ENCODE measurements around the gene MAN1A1. TPM values are rescaled to one million over a fixed set of nuclear protein-coding genes. Genes with fewer than 3 reads are reported as not detected.

MAN1A1 gene
- polyA plus RNA-seq, 3 donors = 11.0 to 20.4 (median 16.1) TPM

DNA sequence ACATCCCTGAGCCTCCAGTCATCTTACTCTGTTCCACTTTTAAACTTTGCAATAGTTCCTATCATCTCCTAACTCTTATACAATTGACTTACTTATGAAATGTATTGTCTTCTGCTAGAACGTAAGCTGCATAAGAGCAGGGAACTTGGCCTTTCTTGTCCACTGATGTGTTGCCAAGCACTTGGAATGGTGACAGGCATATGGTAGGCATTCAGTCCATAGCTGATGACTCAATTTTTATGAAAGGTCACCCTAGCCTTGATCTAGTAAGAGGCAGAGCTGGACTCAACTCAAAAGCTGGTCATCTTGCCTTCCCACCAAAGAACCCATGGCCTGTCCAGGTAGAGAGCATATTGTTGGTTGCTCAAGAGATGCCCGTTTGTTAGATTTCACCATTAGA is 188.7 kb downstream of the MAN1A1 start:
- Histone ChIP-seq H3K27ac (ENCODE audit: low read depth in 1 of 2, low read length in 2 of 2) (no peak overlapping the region), H3K79me2 (ENCODE audit: insufficient read depth, low read length) (no peaks in the 10 kb centered on the region), H3K36me3 (replicated peaks in 1 of 2; ENCODE audit: control insufficient read depth in 1 of 2, insufficient read depth in 2 of 2, low read length in 2 of 2) (no peaks in the 10 kb centered on the region), H4K20me1 (ENCODE audit: insufficient read depth, low read length) (no peaks in the 10 kb centered on the region), H3K4me1 (ENCODE audit: control insufficient read depth in 1 of 2, insufficient read depth in 2 of 2, low read length in 2 of 2) (peaks cover 16 to 28% of the 10 kb centered on the region in 2 donors), H3K27me3 (ENCODE audit: control insufficient read depth in 2 of 2, insufficient read depth in 2 of 2, low read length in 2 of 2) (no peaks in the 10 kb centered on the region), H3K4me2 (replicated peaks; ENCODE audit: extremely low read depth, low read length, poor library complexity, severe bottlenecking) (no peak overlapping the region), H3K9ac (ENCODE audit: insufficient read depth, low read length, poor library complexity, severe bottlenecking) (no peak overlapping the region), H3K9me3 (replicated peaks in 1 of 2; ENCODE audit: control insufficient read depth in 1 of 2, insufficient read depth in 1 of 2, low read length in 2 of 2) (no peaks in the 10 kb centered on the region), H2AFZ (ENCODE audit: insufficient read depth, low read depth, low read length, poor library complexity, severe bottlenecking) (no peak overlapping the region), H3K4me3 (replicated peaks in 1 of 3; ENCODE audit: low read depth in 2 of 3, low read length in 3 of 3) (no peak overlapping the region)
- Mint-ChIP-seq H3K4me3 (no peak overlapping the region), H3K4me1 (peaks cover 38% of the 10 kb centered on the region), H3K9me3 (no peaks in the 10 kb centered on the region), H3K36me3 (no peaks in the 10 kb centered on the region), H3K27ac (no peak overlapping the region), H3K27me3 (ENCODE audit: low read depth in 3 of 3) (peaks cover 0 to 13% (median 5%) of the 10 kb centered on the region in 3 donors)
- intact Hi-C loops (cut with micrococcal nuclease) = no loop called here
- WGBS (ENCODE audit: insufficient coverage) = 88% methylated on average over 2 of the region's 2 CpGs
- TF ChIP-seq, protein P1, sequence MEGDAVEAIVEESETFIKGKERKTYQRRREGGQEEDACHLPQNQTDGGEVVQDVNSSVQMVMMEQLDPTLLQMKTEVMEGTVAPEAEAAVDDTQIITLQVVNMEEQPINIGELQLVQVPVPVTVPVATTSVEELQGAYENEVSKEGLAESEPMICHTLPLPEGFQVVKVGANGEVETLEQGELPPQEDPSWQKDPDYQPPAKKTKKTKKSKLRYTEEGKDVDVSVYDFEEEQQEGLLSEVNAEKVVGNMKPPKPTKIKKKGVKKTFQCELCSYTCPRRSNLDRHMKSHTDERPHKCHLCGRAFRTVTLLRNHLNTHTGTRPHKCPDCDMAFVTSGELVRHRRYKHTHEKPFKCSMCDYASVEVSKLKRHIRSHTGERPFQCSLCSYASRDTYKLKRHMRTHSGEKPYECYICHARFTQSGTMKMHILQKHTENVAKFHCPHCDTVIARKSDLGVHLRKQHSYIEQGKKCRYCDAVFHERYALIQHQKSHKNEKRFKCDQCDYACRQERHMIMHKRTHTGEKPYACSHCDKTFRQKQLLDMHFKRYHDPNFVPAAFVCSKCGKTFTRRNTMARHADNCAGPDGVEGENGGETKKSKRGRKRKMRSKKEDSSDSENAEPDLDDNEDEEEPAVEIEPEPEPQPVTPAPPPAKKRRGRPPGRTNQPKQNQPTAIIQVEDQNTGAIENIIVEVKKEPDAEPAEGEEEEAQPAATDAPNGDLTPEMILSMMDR (IDR thresholded peaks at IDR 0.05) = no peak
- DNase-seq = no peak

DNA sequence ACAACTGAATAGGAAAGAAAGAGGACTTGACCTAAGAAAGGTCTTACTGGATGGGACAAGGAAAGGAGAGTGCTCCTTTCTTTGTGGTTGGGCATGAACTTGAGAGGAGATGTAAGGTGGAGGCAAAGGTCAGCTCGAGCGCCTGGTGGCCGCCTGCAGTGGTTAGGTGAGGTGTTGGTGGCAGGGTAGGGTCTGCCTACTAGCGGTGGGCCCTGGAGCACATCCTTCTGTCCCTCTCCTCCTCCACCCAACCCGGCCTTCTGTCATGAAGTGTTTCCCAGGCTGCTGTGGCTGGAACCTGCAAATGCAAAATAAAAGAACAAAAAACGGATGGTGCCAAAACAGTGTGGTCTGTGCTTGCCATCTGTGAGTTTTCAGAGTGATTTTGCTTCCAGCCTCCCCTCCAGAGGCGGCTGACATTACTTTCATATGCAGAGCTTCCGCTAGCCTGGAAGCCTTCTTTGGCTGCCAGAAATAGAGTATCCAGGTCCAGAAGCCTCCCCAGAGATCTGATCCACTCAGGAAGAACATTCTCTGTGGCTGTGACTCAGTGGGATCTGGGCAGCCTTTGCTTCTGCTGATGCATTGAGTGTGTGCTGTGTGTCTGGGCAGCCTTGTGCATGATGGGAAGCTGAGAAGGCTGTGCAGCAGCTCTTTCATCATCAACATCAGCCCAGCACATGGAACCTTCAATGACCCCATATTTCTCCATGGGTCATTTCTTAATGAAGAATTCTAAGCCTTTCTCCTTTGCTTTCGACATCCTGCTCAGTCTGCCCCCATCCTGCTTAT is 191.3 kb downstream of the MAN1A1 start:
- Histone ChIP-seq H2AFZ (ENCODE audit: insufficient read depth, low read depth, low read length, poor library complexity, severe bottlenecking) (no peak overlapping the region), H3K36me3 (replicated peaks in 1 of 2; ENCODE audit: control insufficient read depth in 1 of 2, insufficient read depth in 2 of 2, low read length in 2 of 2) (no peaks in the 10 kb centered on the region), H3K27ac (ENCODE audit: low read depth in 1 of 2, low read length in 2 of 2) (no peak overlapping the region), H3K4me1 (ENCODE audit: control insufficient read depth in 1 of 2, insufficient read depth in 2 of 2, low read length in 2 of 2) (peaks cover 16 to 27% of the 10 kb centered on the region in 2 donors), H3K9ac (ENCODE audit: insufficient read depth, low read length, poor library complexity, severe bottlenecking) (no peak overlapping the region), H4K20me1 (ENCODE audit: insufficient read depth, low read length) (no peaks in the 10 kb centered on the region), H3K79me2 (ENCODE audit: insufficient read depth, low read length) (no peaks in the 10 kb centered on the region), H3K4me3 (replicated peaks in 1 of 3; ENCODE audit: low read depth in 2 of 3, low read length in 3 of 3) (no peak overlapping the region), H3K4me2 (replicated peaks; ENCODE audit: extremely low read depth, low read length, poor library complexity, severe bottlenecking) (no peak overlapping the region), H3K27me3 (ENCODE audit: control insufficient read depth in 2 of 2, insufficient read depth in 2 of 2, low read length in 2 of 2) (no peaks in the 10 kb centered on the region), H3K9me3 (replicated peaks in 1 of 2; ENCODE audit: control insufficient read depth in 1 of 2, insufficient read depth in 1 of 2, low read length in 2 of 2) (no peaks in the 10 kb centered on the region)
- H3K27me3 Mint-ChIP-seq (ENCODE audit: low read depth in 3 of 3) = peaks cover 0 to 13% (median 5%) of the 10 kb centered on the region in 3 donors
- no peak overlapping the region for H3K4me3 Mint-ChIP-seq
- no peaks in the 10 kb centered on the region for H3K9me3 Mint-ChIP-seq
- TF ChIP-seq, protein P1 (IDR thresholded peaks at IDR 0.05) = no peak
- H3K27ac Mint-ChIP-seq = peak overlapping the region in 2 of 7 donors; percentile 52 to 71
- intact Hi-C loops (cut with micrococcal nuclease) = no loop called here
- peak; percentile 29 to 46 (median 39) for DNase-seq
- 79% methylated on average over 4 of the region's 9 CpGs for WGBS (ENCODE audit: insufficient coverage)
- H3K36me3 Mint-ChIP-seq = no peaks in the 10 kb centered on the region
- peaks cover 35% of the 10 kb centered on the region for H3K4me1 Mint-ChIP-seq

Measured in CD14-positive monocyte (primary cell).